ENCODE results near the gene CENPU.

- TF ChIP-seq JUNB (IDR thresholded peaks at IDR 0.05; ENCODE audit: unreplicated experiment): no peak
- no peak for TF ChIP-seq CTCF (conservative IDR thresholded peaks at IDR 0.05; ENCODE audit: low read depth in 2 of 2)
- TF ChIP-seq EZH2phosphoT487 (IDR thresholded peaks at IDR 0.05; ENCODE audit: unreplicated experiment): no peak
- TF ChIP-seq CREB1 (CRISPR knock-in tag; IDR thresholded peaks at IDR 0.05; ENCODE audit: low read depth): no peak
- TF ChIP-seq POLR2AphosphoS5 (IDR thresholded peaks at IDR 0.05; ENCODE audit: low read depth): no peak
- no peak for TF ChIP-seq REST (IDR thresholded peaks at IDR 0.05; ENCODE audit: unreplicated experiment)
- no peak for TF ChIP-seq STAT1 (IDR thresholded peaks at IDR 0.05; ENCODE audit: unreplicated experiment)
Observed at GRCh38 chr4:184721254-184721653, 12.6 kb downstream of the CENPU start.

Data from GM23338 (cell line).